Spleen (tissue), 13 donors: Measurements from ENCODE around the gene VPS37B. TPM values are rescaled to one million over a fixed set of nuclear protein-coding genes. Genes with fewer than 3 reads are reported as not detected.

Source experiments
- DNase-seq: peaks from one replicate; pipeline ENCODE4 v3.0.0-alpha.2; 2020
- H3K27ac ChIP-seq, 8 donors: fragments of 200-600 bp; sonication (generic) in 7 of 8; 1 replicate in 4 of 8; 2 replicates in 4 of 8; pipeline versions ENCODE4 v1.5.0 to v1.8.0; 2016 to 2021; ENCODE audit warnings: inconsistent platforms in 4 of 8, mild to moderate bottlenecking in 4 of 8, moderate library complexity in 1 of 8
- H3K27me3 ChIP-seq, 7 donors: fragments of 200-600 bp; sonication (generic) in 6 of 7; replicated peaks in 1 of 7; 1 replicate in 4 of 7; 2 replicates in 3 of 7; pipeline versions ENCODE4 v1.5.0 to v1.8.0; 2016 to 2021; ENCODE audit warnings: inconsistent platforms in 3 of 7, mild to moderate bottlenecking in 1 of 7
- H3K36me3 ChIP-seq, 6 donors: fragments of 200-600 bp; sonication (generic) in 5 of 6; 1 replicate in 4 of 6; 2 replicates in 2 of 6; pipeline versions ENCODE4 v1.5.0 to v1.8.0; 2016 to 2021; ENCODE audit warnings: inconsistent platforms in 2 of 6
- H3K4me1 ChIP-seq, 6 donors: fragments of 200-600 bp; sonication (generic) in 5 of 6; 1 replicate in 3 of 6; 2 replicates in 3 of 6; pipeline versions ENCODE4 v1.5.0 to v1.8.0; 2016 to 2021; ENCODE audit warnings: inconsistent platforms in 3 of 6
- H3K4me3 ChIP-seq, 8 donors: fragments of 200-600 bp; sonication (generic) in 7 of 8; 1 replicate in 4 of 8; 2 replicates in 4 of 8; pipeline versions ENCODE4 v1.5.0 to v1.8.0; 2016 to 2021; ENCODE audit warnings: inconsistent platforms in 4 of 8, mild to moderate bottlenecking in 4 of 8, moderate library complexity in 2 of 8
- H3K9me3 ChIP-seq, 8 donors: fragments of 200-600 bp; sonication (generic) in 7 of 8; 1 replicate in 4 of 8; 2 replicates in 4 of 8; pipeline versions ENCODE4 v1.5.0 to v1.8.0; 2016 to 2021; ENCODE audit warnings: inconsistent platforms in 4 of 8
- CTCF ChIP-seq, 11 experiments: fragments of 200-600 bp in 7 of 11; fragments of 450-650 bp in 4 of 11; sonication (generic) in 4 of 11; IDR thresholded peaks in 8 of 11; conservative IDR thresholded peaks in 3 of 11; 1 replicate in 7 of 11; 2 replicates in 4 of 11; pipeline versions ENCODE4 v1.4.0 to v1.8.0; 2016 to 2021; ENCODE audit warnings: antibody characterized with exemption in 11 of 11, inconsistent platforms in 4 of 11, mild to moderate bottlenecking in 1 of 11
- POLR2A ChIP-seq, 3 donors: fragments of 450-650 bp; IDR thresholded peaks; one replicate each; pipeline ENCODE4 v1.5.1; 2017; ENCODE audit warnings: antibody characterized with exemption in 3 of 3, mild to moderate bottlenecking in 1 of 3
- POLR2AphosphoS5 ChIP-seq, 3 donors: sonication (generic); formaldehyde crosslinking; IDR thresholded peaks; one replicate each; pipeline ENCODE4 v1.5.1; 2017; ENCODE audit warnings: antibody characterized with exemption in 3 of 3
- WGBS, 5 donors: extraction: QIAGEN DNeasy Blood & Tissue Kit in 3 of 5; methylation state at CpG; one replicate each; pipeline versions ENCODE4 v1.1.5 to v1.1.7; 2013 to 2018; 5-methylcytosine and 5-hydroxymethylcytosine counted together
- intact Hi-C: fragments of 100-400 bp; cut with DNase I; formaldehyde crosslinking; loops from one replicate; pipeline ENCODE4 v1.15.0; 2023; ENCODE audit warnings: low total_unique reads
- long read RNA-seq, 2 donors: transcript quantifications; one replicate each; lab custom pipeline, GENCODE V29; 2026
- polyA plus RNA-seq, 3 donors: library from polyadenylated mRNA; stranded (reverse); fragments of 200-250 nt; gene quantifications; one replicate each; pipeline ENCODE4 v1.2.1, GENCODE V29; 2013
- total RNA-seq, 7 donors: library from RNA; depleted of rRNA in 3 of 7; stranded (reverse); fragments of >200 nt in 3 of 7; fragmentation: NEBNext Ultra II Directional in 4 of 7; extraction: Animal tissue kit (Norgen Biotek cat#: 25700) in 4 of 7; gene quantifications; one replicate each; pipeline versions ENCODE4 v1.1.0 to v1.2.1, GENCODE V29; 2016 to 2021
- donor health status: healthy with polysubstance abuse.
- donor health status: DM: no; HTN: no; CAD: no; lungs with moderate emphysema.
- donor health status: DM: no; HTN: no; CAD: no.
- donor health status: Bipolar disorder and iron deficiency.
- donor health status: healthy.
- donor health status: DM: no; HTN: no; CAD: no.
- donor health status: DM: yes; HTN: yes; CAD: no.

VPS37B gene
- total RNA-seq: 10 to 100 TPM; 43.4 to 67.5 (median 54.2) TPM
- 10 to 100 TPM; 24.8 to 42.7 (median 29.6) TPM for polyA plus RNA-seq
- long read RNA-seq, donor 1, transcript VPS37B-201 (4 exons, 3,028 nt): major isoform, 12 of 14 reads
- long read RNA-seq, donor 1, partial matches to known transcripts: 0 of 14 reads
- long read RNA-seq, donor 1, other reads (novel, unspliced or antisense): 0 of 14 reads
- long read RNA-seq, donor 2, transcript VPS37B-201 (4 exons, 3,028 nt): major isoform, 10 of 10 reads
- long read RNA-seq, donor 2, partial matches to known transcripts: 0 of 10 reads
- long read RNA-seq, donor 2, other reads (novel, unspliced or antisense): 0 of 10 reads

- Histone ChIP-seq H3K27me3 (no peaks in the 10 kb centered on the region), H3K4me3 (peak within 1 kb of the TSS; percentile 49 to 75 (median 66)), H3K4me1 (peaks cover 44 to 93% (median 83%) of the 10 kb centered on the region in 6 donors), H3K9me3 (no peaks in the 10 kb centered on the region), H3K27ac (peak within 1 kb of the TSS; percentile 83 to 98 (median 93)), H3K36me3 (peaks cover 0 to 5% (median 0%) of the 10 kb centered on the region in 6 donors)
- TF ChIP-seq POLR2A (IDR thresholded peaks at IDR 0.05): peak; percentile 51 to 93 (median 87)
- TF ChIP-seq CTCF (IDR thresholded peaks at IDR 0.05 in 8 of 11, conservative IDR thresholded peaks at IDR 0.05 in 3 of 11): peak in 4 of 11 experiments; percentile 16 to 30 (median 25)
- TF ChIP-seq POLR2AphosphoS5 (IDR thresholded peaks at IDR 0.05): peak; percentile 98 to 99 (median 99)
- 6 to 15% (median 8%) methylated on average over 42 to 81 of the region's 81 CpGs for WGBS, 5 donors
- intact Hi-C loops: no loop called here
- DNase-seq: peak; percentile 94
Observed at GRCh38 chr12:122895704-122896636, at the start of gene VPS37B. TSS of gene VPS37B (minus strand) at chr12:122896124. CDS start at chr12:122896062, 62 bp downstream.

GRCh38 chr12:122944605-122945592, 49.0 kb upstream of the VPS37B start:
- Histone ChIP-seq H3K9me3 (no peaks in the 10 kb centered on the region), H3K27me3 (no peaks in the 10 kb centered on the region), H3K36me3 (no peaks in the 10 kb centered on the region), H3K27ac (no peak overlapping the region), H3K4me1 (peaks cover 3 to 51% (median 27%) of the 10 kb centered on the region in 6 donors), H3K4me3 (no peak overlapping the region)
- TF ChIP-seq POLR2AphosphoS5 (IDR thresholded peaks at IDR 0.05): no peak
- no peak for TF ChIP-seq CTCF (IDR thresholded peaks at IDR 0.05 in 8 of 11, conservative IDR thresholded peaks at IDR 0.05 in 3 of 11)
- no peak for TF ChIP-seq POLR2A (IDR thresholded peaks at IDR 0.05)
- DNase-seq: no peak
- intact Hi-C loops: no loop called here
- WGBS, 5 donors: 84 to 92% (median 89%) methylated on average over 9 to 14 of the region's 14 CpGs

- DNase-seq: no peak
- peaks cover 3 to 46% (median 27%) of the 10 kb centered on the region in 6 donors for H3K4me1 ChIP-seq
- no peak overlapping the region for H3K4me3 ChIP-seq
- no peaks in the 10 kb centered on the region for H3K9me3 ChIP-seq
- H3K36me3 ChIP-seq: no peaks in the 10 kb centered on the region
- 28 to 53% (median 43%) methylated on average over 13 of the region's 13 CpGs for WGBS, 5 donors
- intact Hi-C loops: no loop called here
- peak overlapping the region in 7 of 8 donors; percentile 29 to 74 (median 62) for H3K27ac ChIP-seq
- no peaks in the 10 kb centered on the region for H3K27me3 ChIP-seq
- TF ChIP-seq CTCF (IDR thresholded peaks at IDR 0.05 in 8 of 11, conservative IDR thresholded peaks at IDR 0.05 in 3 of 11) (no peak), POLR2A (IDR thresholded peaks at IDR 0.05) (no peak), POLR2AphosphoS5 (IDR thresholded peaks at IDR 0.05) (peak in 2 of 3 donors; percentile 42 to 53)
Observed at GRCh38 chr12:122943196-122943595, 47.3 kb upstream of the VPS37B start.
